Small intestine (tissue), 7 donors: Measurements from ENCODE around the gene SLIT3. TPM values are rescaled to one million over a fixed set of nuclear protein-coding genes. Genes with fewer than 3 reads are reported as not detected.

Source experiments
- DNase-seq, 2 donors: peaks; one replicate each; pipeline versions ENCODE4 v3.0.0 to v3.0.0-alpha.2; 2013
- FAIRE-seq: peaks from 2 replicates; lab custom pipeline; 2012; peaks lifted over from hg19 to GRCh38; lab: Jason Lieb, UNC
- H3K27ac ChIP-seq, 3 donors: one replicate each; pipeline ENCODE4 v1.5.1; 2013; ENCODE audit warnings: low read length in 2 of 3, mild to moderate bottlenecking in 2 of 3, control low read depth in 1 of 3, inconsistent platforms in 1 of 3, low read depth in 1 of 3, moderate library complexity in 1 of 3
- H3K27me3 ChIP-seq, 3 donors: one replicate each; pipeline ENCODE4 v1.6.1; 2013; ENCODE audit warnings: low read length in 3 of 3, inconsistent platforms in 1 of 3; ENCODE audit not compliant: control insufficient read depth in 3 of 3, insufficient read depth in 3 of 3
- H3K36me3 ChIP-seq, 3 donors: one replicate each; pipeline ENCODE4 v1.6.1; 2013; ENCODE audit warnings: low read length in 3 of 3, inconsistent platforms in 1 of 3, low read depth in 1 of 3, mild to moderate bottlenecking in 1 of 3, moderate library complexity in 1 of 3; ENCODE audit not compliant: control insufficient read depth in 3 of 3, insufficient read depth in 2 of 3
- H3K4me1 ChIP-seq, 3 donors: one replicate each; pipeline ENCODE4 v1.6.1; 2013; ENCODE audit warnings: low read length in 2 of 3, inconsistent platforms in 1 of 3, low read depth in 1 of 3, mild to moderate bottlenecking in 1 of 3, moderate library complexity in 1 of 3; ENCODE audit not compliant: control insufficient read depth in 3 of 3, insufficient read depth in 2 of 3
- H3K4me3 ChIP-seq, 3 donors: one replicate each; pipeline ENCODE4 v1.5.1; 2013; ENCODE audit warnings: low read length in 3 of 3, control low read depth in 1 of 3, inconsistent platforms in 1 of 3, low read depth in 1 of 3, mild to moderate bottlenecking in 1 of 3, moderate library complexity in 1 of 3
- H3K9me3 ChIP-seq, 2 donors: one replicate each; pipeline ENCODE4 v1.6.1; 2013; ENCODE audit warnings: low read depth in 1 of 2, low read length in 1 of 2; ENCODE audit not compliant: control insufficient read depth in 2 of 2, insufficient read depth in 1 of 2
- WGBS, 3 donors: extraction: QIAGEN DNeasy Blood & Tissue Kit; methylation state at CpG; one replicate each; pipeline ENCODE4 v1.1.7; 2013; 5-methylcytosine and 5-hydroxymethylcytosine counted together
- polyA plus RNA-seq, 4 donors: library from polyadenylated mRNA; stranded (reverse) in 3 of 4; unstranded in 1 of 4; fragments of 200-250 nt in 3 of 4; fragments of 120-200 nt in 1 of 4; gene quantifications; one replicate each; pipeline versions ENCODE4 v1.2.1 to v1.2.3, GENCODE V29; 2013
- donor health status: healthy with polysubstance abuse.
- donor health status: control.
- donor health status: control.
- donor health status: Bipolar disorder and iron deficiency.
- donor health status: healthy.

The SLIT3 gene
- polyA plus RNA-seq, 4 donors: 0.27 to 5.5 (median 5.3) TPM; not detected in 1

DNA sequence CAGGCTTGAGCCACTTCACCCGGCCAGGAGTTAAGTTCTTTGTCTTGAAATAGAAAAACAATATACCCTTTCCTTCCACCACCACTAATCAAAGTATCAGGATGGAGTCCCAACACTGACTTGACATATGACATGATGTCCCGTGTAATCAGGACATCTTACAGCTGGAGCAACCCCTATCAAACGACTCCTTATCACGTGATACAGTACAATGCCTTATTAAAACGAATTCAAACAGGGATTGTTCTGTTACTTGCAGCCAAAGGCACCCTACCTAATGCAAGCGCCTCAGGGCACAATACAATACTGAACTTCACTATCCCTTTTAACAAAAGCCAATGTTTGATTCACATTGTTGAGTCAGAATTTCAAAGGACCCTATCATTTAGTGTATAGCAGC, 261.3 kb downstream of the SLIT3 start:
- Histone ChIP-seq H3K27ac (no peak overlapping the region), H3K4me3 (no peak overlapping the region), H3K27me3 (peaks cover 0 to 3% (median 0%) of the 10 kb centered on the region in 3 donors), H3K9me3 (no peaks in the 10 kb centered on the region), H3K36me3 (no peaks in the 10 kb centered on the region), H3K4me1 (no peaks in the 10 kb centered on the region)
- no peak for DNase-seq
- WGBS, 3 donors: 54 to 79% (median 70%) methylated on average over 6 of the region's 6 CpGs
- FAIRE-seq: no peak

DNA sequence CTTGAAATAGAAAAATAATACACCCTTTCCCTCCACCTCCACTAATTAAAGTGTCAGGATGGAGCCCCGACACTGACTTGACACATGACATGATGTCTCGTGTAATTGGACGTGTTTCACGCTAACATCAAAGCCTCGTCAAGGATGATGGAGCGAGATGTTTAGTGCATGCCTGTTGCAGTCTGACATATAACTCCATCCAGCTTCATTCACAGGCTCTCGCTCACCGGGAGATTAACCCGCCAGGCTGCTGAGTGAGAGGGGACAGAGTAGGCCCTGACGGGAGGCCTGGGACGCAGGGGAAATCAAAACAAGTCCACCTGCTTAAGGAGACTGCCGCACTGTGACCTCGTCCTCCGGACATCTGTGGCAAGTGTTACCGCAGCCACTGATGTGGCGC, 263.5 kb downstream of the SLIT3 start:
- FAIRE-seq: no peak
- Histone ChIP-seq H3K27me3 (peaks cover 0 to 3% (median 0%) of the 10 kb centered on the region in 3 donors), H3K36me3 (no peaks in the 10 kb centered on the region), H3K9me3 (no peaks in the 10 kb centered on the region), H3K4me3 (no peak overlapping the region), H3K27ac (no peak overlapping the region), H3K4me1 (no peaks in the 10 kb centered on the region)
- no peak for DNase-seq
- WGBS, 3 donors: 78 to 84% (median 79%) methylated on average over 16 of the region's 16 CpGs

DNA sequence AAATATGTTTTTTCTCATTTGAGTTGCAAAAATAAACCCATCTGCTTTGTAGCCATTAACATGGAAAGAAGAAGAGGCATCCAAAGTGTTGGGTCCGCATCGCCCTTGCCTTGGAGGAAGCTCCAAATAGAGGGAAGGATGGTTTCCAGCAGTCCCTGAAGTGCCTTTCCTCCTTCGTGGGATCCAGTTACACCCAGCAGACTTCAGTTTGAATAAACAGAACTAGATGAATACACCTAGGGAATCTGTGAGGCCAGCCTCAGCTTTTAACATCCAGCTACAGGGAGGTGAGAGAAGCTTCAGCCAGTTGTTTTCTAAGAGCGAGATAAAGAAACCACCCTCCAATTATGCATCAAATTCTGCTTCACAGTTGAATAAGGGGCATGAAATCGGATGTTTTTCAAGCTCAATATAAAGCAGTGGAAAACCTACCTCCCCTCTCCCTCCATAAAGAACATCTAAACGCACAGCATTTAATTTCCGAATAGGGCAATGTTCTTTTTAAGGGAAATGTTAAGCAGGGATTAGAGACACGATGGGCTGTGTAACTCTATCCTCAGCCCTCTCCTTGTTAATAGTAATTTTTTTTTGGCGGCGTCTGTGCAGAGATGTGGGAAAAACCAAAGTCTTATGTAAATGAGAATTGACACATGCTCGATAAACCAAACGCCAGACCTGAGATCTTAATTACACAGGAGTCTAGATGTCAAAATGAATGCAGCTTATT, 264.7 kb downstream of the SLIT3 start:
- H3K36me3 ChIP-seq: no peaks in the 10 kb centered on the region
- no peaks in the 10 kb centered on the region for H3K9me3 ChIP-seq
- H3K4me3 ChIP-seq: no peak overlapping the region
- FAIRE-seq: no peak
- peaks cover 0 to 3% (median 0%) of the 10 kb centered on the region in 3 donors for H3K27me3 ChIP-seq
- H3K4me1 ChIP-seq: no peaks in the 10 kb centered on the region
- no peak overlapping the region for H3K27ac ChIP-seq
- DNase-seq: no peak
- 70 to 74% (median 72%) methylated on average over 12 of the region's 12 CpGs for WGBS, 3 donors

DNA sequence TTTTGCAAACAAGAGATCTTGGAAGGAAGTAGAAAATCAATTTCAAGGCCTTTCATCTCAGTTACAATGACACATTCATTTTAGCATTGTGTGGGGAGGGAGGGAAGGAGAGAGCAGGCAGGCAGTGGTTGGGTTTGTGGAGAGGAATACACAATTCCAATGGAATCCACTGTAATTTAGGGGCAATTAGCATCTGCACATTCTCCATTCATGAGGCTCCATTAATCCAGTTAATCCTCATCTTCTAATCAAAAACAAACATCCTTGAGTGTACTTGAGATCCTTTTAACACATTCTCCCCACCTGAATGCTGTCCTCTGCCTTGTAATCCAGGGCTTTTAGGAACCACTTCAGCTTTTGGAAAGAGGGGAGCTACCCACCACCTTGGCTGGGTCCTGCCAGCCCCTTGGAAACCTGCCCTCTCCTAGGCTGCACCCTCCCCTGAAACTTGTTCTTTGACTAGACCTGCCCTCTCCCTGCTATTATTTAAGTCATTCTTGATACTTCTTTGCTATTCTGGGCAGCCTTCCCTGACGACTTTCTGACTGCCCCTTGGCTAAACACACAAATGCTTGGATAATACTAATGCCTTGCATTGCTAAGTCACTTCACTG, 271.2 kb downstream of the SLIT3 start:
- H3K27me3 ChIP-seq: no peaks in the 10 kb centered on the region
- FAIRE-seq: no peak
- H3K9me3 ChIP-seq: peaks cover 0 to 2% of the 10 kb centered on the region in 2 donors
- DNase-seq: no peak
- no peaks in the 10 kb centered on the region for H3K36me3 ChIP-seq
- H3K4me3 ChIP-seq: no peak overlapping the region
- H3K27ac ChIP-seq: no peak overlapping the region
- WGBS, 3 donors: 14 to 31% (median 21%) methylated on average over 1 of the region's 1 CpG
- H3K4me1 ChIP-seq: no peaks in the 10 kb centered on the region

DNA sequence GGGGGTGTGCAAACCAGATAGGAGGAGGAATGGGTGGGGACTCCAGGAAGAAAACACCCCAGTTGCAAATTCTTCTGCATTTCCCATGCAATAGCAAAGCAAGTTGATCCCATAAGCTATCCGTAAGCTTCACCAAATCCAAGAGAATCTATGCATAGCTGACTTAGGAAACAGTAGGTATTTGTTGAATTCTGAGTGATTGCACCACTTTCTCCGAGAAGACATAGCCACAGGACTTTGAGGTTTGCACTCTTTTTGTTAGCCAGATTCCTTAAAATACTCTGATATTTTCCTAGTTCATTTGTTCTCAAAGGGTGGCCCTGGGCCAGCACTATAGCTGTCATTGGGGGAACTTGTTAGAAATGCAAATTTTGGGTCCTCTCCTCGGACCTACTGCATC, 271.9 kb downstream of the SLIT3 start:
- DNase-seq (no peak), FAIRE-seq (no peak)
- H3K36me3 ChIP-seq: no peaks in the 10 kb centered on the region
- no peaks in the 10 kb centered on the region for H3K4me1 ChIP-seq
- 54 to 71% (median 59%) methylated on average over 3 of the region's 3 CpGs for WGBS, 3 donors
- peaks cover 0 to 2% of the 10 kb centered on the region in 2 donors for H3K9me3 ChIP-seq
- no peak overlapping the region for H3K4me3 ChIP-seq
- no peak overlapping the region for H3K27ac ChIP-seq
- peaks cover 0 to under 1% (median 0%) of the 10 kb centered on the region in 3 donors for H3K27me3 ChIP-seq

DNA sequence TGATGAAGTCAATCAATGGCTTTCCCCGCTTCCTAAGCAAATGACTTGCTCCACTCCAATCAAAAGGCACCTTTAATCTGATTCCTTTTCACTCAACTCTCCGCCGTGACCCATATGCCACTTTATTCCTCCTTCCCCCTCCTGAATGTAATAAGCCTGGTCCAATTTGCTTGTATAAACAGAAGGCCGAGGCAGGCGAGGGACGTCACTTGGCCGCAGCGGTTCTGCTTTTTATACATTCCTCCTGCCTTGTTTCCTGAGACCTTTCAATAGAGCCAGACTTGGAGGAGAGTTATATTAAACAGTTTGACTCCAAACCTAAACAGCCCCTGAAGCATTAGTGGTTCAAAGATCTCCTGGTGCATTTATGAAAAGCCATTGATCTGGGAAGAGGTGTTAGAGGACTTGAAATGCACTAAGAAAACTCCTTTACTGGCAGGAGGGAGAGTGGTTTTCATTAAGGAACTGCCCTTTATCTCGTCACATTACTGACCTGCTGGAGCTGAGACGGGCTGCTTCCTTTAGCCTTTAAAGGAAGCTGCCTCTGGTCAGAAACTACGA, 273.4 kb downstream of the SLIT3 start:
- Histone ChIP-seq H3K27me3 (peaks cover 0 to 2% (median 0%) of the 10 kb centered on the region in 3 donors), H3K36me3 (no peaks in the 10 kb centered on the region), H3K27ac (no peak overlapping the region), H3K9me3 (peaks cover 0 to 2% of the 10 kb centered on the region in 2 donors), H3K4me3 (no peak overlapping the region), H3K4me1 (no peaks in the 10 kb centered on the region)
- no peak for FAIRE-seq
- 27 to 42% (median 36%) methylated on average over 11 of the region's 11 CpGs for WGBS, 3 donors
- peak; percentile 16 to 23 for DNase-seq

DNA sequence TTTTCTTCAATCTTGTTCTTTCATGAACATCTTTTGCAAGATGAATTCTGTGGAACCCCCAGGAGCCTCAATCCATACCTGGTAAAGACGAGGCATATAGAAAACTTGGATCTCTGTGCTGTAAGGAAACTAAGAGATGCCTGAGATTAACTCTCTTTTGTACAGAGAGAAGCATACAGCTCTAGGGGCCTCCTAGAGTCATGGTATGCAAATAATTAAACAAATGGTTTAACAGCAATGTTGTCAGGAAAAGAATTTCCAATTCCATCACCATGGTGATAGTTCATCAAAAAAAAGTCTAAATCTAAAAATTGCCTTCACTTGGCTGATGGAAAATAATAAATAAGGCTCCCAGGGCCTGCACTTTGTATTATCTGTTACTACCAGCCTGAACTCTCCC, 275.4 kb downstream of the SLIT3 start:
- peaks cover 0 to 2% (median 0%) of the 10 kb centered on the region in 3 donors for H3K27me3 ChIP-seq
- H3K4me1 ChIP-seq: no peaks in the 10 kb centered on the region
- 55 to 81% (median 69%) methylated on average over 1 of the region's 1 CpG for WGBS, 3 donors
- H3K36me3 ChIP-seq: no peaks in the 10 kb centered on the region
- DNase-seq (no peak), FAIRE-seq (no peak)
- no peak overlapping the region for H3K4me3 ChIP-seq
- H3K9me3 ChIP-seq: peaks cover 0 to 2% of the 10 kb centered on the region in 2 donors
- no peak overlapping the region for H3K27ac ChIP-seq

DNA sequence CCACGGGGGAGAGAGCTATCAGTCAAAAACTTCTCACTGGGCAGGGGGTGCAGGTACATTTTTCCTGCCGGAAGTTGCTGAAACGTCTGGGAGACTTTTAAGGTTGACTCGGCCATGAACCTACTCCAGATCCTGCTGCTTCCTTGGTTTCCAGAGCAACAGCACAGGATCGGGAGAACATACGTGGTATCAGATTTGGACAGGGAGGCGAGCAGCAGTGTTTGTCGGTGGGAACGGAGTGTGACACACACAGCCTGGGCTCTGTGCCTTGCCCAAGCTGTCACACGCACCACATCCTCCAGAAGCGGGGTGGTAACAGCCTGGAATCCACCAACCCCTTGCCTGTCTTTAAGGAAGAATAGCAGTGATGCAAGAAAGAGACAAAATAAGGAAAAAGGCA, 276.5 kb downstream of the SLIT3 start:
- DNase-seq: no peak

More for the DNA sequence above, 276.5 kb downstream of the SLIT3 start:
- Histone ChIP-seq H3K27ac (no peak overlapping the region), H3K4me3 (no peak overlapping the region), H3K9me3 (peaks cover 0 to 2% of the 10 kb centered on the region in 2 donors), H3K36me3 (no peaks in the 10 kb centered on the region), H3K27me3 (peaks cover 0 to 2% (median 0%) of the 10 kb centered on the region in 3 donors), H3K4me1 (no peaks in the 10 kb centered on the region)
- WGBS, 3 donors: 78 to 84% (median 79%) methylated on average over 11 of the region's 11 CpGs
- FAIRE-seq: no peak
